ENCODE data around the gene PDLIM7. TPM values are rescaled to one million over a fixed set of nuclear protein-coding genes. Genes with fewer than 3 reads are reported as not detected.

The PDLIM7 gene
- total RNA-seq, 2 donors from 2014 or later: 196 to 241 TPM

- Mint-ChIP-seq H3K36me3 (ENCODE audit: low read depth) (peaks cover 47% of the 10 kb centered on the region), H3K27ac (peak overlapping the region; percentile 22), H3K27me3 (ENCODE audit: insufficient read depth) (no peaks in the 10 kb centered on the region), H3K4me3 (no peak overlapping the region), H3K9me3 (no peaks in the 10 kb centered on the region), H3K4me1 (no peaks in the 10 kb centered on the region)
- no peak for DNase-seq
- Histone ChIP-seq H3K27ac (ENCODE audit: low read depth, low read length) (no peak overlapping the region), H3K9me3 (ENCODE audit: control insufficient read depth, low read length) (no peaks in the 10 kb centered on the region), H3K27me3 (ENCODE audit: control insufficient read depth, insufficient read depth, low read length, poor library complexity, severe bottlenecking) (no peaks in the 10 kb centered on the region), H3K4me1 (ENCODE audit: control insufficient read depth, insufficient read depth, low read length) (no peaks in the 10 kb centered on the region), H3K36me3 (ENCODE audit: control insufficient read depth, insufficient read depth, low read length) (peaks cover 92% of the 10 kb centered on the region), H3K9ac (ENCODE audit: extremely low read depth, low read length, poor library complexity, severe bottlenecking) (no peak overlapping the region), H3K4me3 (ENCODE audit: low read length) (no peak overlapping the region)
- TF ChIP-seq, protein P1, sequence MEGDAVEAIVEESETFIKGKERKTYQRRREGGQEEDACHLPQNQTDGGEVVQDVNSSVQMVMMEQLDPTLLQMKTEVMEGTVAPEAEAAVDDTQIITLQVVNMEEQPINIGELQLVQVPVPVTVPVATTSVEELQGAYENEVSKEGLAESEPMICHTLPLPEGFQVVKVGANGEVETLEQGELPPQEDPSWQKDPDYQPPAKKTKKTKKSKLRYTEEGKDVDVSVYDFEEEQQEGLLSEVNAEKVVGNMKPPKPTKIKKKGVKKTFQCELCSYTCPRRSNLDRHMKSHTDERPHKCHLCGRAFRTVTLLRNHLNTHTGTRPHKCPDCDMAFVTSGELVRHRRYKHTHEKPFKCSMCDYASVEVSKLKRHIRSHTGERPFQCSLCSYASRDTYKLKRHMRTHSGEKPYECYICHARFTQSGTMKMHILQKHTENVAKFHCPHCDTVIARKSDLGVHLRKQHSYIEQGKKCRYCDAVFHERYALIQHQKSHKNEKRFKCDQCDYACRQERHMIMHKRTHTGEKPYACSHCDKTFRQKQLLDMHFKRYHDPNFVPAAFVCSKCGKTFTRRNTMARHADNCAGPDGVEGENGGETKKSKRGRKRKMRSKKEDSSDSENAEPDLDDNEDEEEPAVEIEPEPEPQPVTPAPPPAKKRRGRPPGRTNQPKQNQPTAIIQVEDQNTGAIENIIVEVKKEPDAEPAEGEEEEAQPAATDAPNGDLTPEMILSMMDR (conservative IDR thresholded peaks at IDR 0.05): no peak
- 95 to 96% methylated on average over 16 to 27 of the region's 27 CpGs for WGBS, 2 experiments (ENCODE audit: insufficient coverage in 1 of 2, insufficient read length in 1 of 2)
Measured at GRCh38 chr5:177531209-177531940, 34.0 kb upstream of the PDLIM7 start.

DNA sequence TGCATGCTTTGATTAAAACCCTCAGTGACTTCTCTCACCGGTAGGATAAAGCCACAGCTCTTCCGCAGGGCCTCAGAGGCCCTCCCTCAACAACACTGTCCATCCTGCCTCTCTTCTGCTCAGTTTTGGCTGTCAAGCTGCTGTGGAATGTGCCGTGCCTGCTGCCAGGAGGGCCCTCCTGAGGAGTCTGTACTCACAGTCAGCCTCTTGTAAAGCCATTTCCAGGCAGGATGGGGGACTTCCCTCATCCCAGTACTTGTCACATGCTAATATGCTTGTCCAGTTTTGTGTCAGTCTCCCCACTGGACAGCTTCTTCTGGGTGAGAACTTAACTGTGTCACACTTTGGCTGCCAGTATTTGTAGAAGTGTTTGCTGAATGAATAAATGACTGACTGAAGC is 33.2 kb upstream of the PDLIM7 start:
- Histone ChIP-seq H3K27me3 (ENCODE audit: control insufficient read depth, insufficient read depth, low read length, poor library complexity, severe bottlenecking) (no peaks in the 10 kb centered on the region), H3K9ac (ENCODE audit: extremely low read depth, low read length, poor library complexity, severe bottlenecking) (no peak overlapping the region), H3K4me1 (ENCODE audit: control insufficient read depth, insufficient read depth, low read length) (no peaks in the 10 kb centered on the region), H3K4me3 (ENCODE audit: low read length) (no peak overlapping the region), H3K9me3 (ENCODE audit: control insufficient read depth, low read length) (no peaks in the 10 kb centered on the region), H3K36me3 (ENCODE audit: control insufficient read depth, insufficient read depth, low read length) (peaks cover 92% of the 10 kb centered on the region), H3K27ac (ENCODE audit: low read depth, low read length) (no peak overlapping the region)
- WGBS, 2 experiments (ENCODE audit: insufficient coverage in 1 of 2, insufficient read length in 1 of 2): 94 to 96% methylated on average over 2 to 3 of the region's 3 CpGs
- Mint-ChIP-seq H3K4me3 (no peak overlapping the region), H3K27me3 (ENCODE audit: insufficient read depth) (no peaks in the 10 kb centered on the region), H3K9me3 (no peaks in the 10 kb centered on the region), H3K4me1 (no peaks in the 10 kb centered on the region), H3K36me3 (ENCODE audit: low read depth) (peaks cover 50% of the 10 kb centered on the region), H3K27ac (no peak overlapping the region)
- DNase-seq: no peak
- TF ChIP-seq, protein P1 (conservative IDR thresholded peaks at IDR 0.05): no peak

- no peaks in the 10 kb centered on the region for H3K4me1 ChIP-seq (ENCODE audit: control insufficient read depth, insufficient read depth, low read length)
- no peaks in the 10 kb centered on the region for H3K9me3 Mint-ChIP-seq
- H3K36me3 Mint-ChIP-seq (ENCODE audit: low read depth): peaks cover 49% of the 10 kb centered on the region
- WGBS, 2 experiments (ENCODE audit: insufficient coverage in 1 of 2, insufficient read length in 1 of 2): 94 to 95% methylated on average over 10 to 12 of the region's 12 CpGs
- H3K27me3 Mint-ChIP-seq (ENCODE audit: insufficient read depth): no peaks in the 10 kb centered on the region
- H3K27ac Mint-ChIP-seq: no peak overlapping the region
- DNase-seq: no peak
- TF ChIP-seq, protein P1 (conservative IDR thresholded peaks at IDR 0.05): no peak
- H3K4me3 Mint-ChIP-seq: no peak overlapping the region
- H3K9ac ChIP-seq (ENCODE audit: extremely low read depth, low read length, poor library complexity, severe bottlenecking): no peak overlapping the region
- no peak overlapping the region for H3K4me3 ChIP-seq (ENCODE audit: low read length)
- no peak overlapping the region for H3K27ac ChIP-seq (ENCODE audit: low read depth, low read length)
- no peaks in the 10 kb centered on the region for H3K9me3 ChIP-seq (ENCODE audit: control insufficient read depth, low read length)
- peaks cover 93% of the 10 kb centered on the region for H3K36me3 ChIP-seq (ENCODE audit: control insufficient read depth, insufficient read depth, low read length)
- H3K27me3 ChIP-seq (ENCODE audit: control insufficient read depth, insufficient read depth, low read length, poor library complexity, severe bottlenecking): no peaks in the 10 kb centered on the region
- no peaks in the 10 kb centered on the region for H3K4me1 Mint-ChIP-seq
Measured at GRCh38 chr5:177529247-177530203, 32.1 kb upstream of the PDLIM7 start.

All from endodermal cell (in vitro differentiated cells).